HFF-Myc (cell line): Measurements from ENCODE around the gene GBGT1.
A peak's percentile ranks its signal among the peaks of the same experiment; 100 is the strongest.
"Not testable (repeated sequence)": the region's sequence is repeated elsewhere in the genome, so short reads cannot be mapped to it uniquely, and the experiment has no call there.

Experiments
- DNase-seq: peaks from one replicate; pipeline ENCODE4 v3.0.0-alpha.2; 2011; ENCODE audit warnings: low read depth; ENCODE audit errors: extremely low read depth
- H3K4me3 ChIP-seq: replicated peaks from 2 replicates; pipeline ENCODE4 v1.5.1; 2011; ENCODE audit warnings: low read depth, mild to moderate bottlenecking, control low read depth, low read length
- CTCF ChIP-seq: IDR thresholded peaks from 2 replicates; pipeline ENCODE4 v1.5.1; 2012; ENCODE audit warnings: mild to moderate bottlenecking, low read depth, low read length, control low read depth; ENCODE audit errors: missing control alignments

GBGT1 gene

GRCh38 chr9:133184971-133185370, 21.3 kb upstream of the GBGT1 start:
- peak; percentile 38 for DNase-seq
- H3K4me3 ChIP-seq = no peak overlapping the region
- peak; percentile 50 for TF ChIP-seq CTCF

- DNase-seq = no peak
- TF ChIP-seq CTCF = no peak
- no peak overlapping the region for H3K4me3 ChIP-seq
These were observed 18.4 kb upstream of the GBGT1 start for GRCh38 chr9:133182151-133182550.

- DNase-seq = no peak
- no peak for TF ChIP-seq CTCF
- H3K4me3 ChIP-seq = no peak overlapping the region
These were observed 17.8 kb upstream of the GBGT1 start for GRCh38 chr9:133181561-133181960.

GRCh38 chr9:133180953-133181352, 17.2 kb upstream of the GBGT1 start:
- no peak for TF ChIP-seq CTCF
- no peak for DNase-seq
- no peak overlapping the region for H3K4me3 ChIP-seq

- no peak for TF ChIP-seq CTCF
- no peak for DNase-seq
- H3K4me3 ChIP-seq = no peak overlapping the region
These were observed 9.3 kb upstream of the GBGT1 start for GRCh38 chr9:133173056-133173455.

- no peak overlapping the region for H3K4me3 ChIP-seq
- no peak for TF ChIP-seq CTCF
- DNase-seq = no peak
These were observed 7.6 kb upstream of the GBGT1 start for GRCh38 chr9:133171161-133171961.

- H3K4me3 ChIP-seq = no peak overlapping the region
- no peak for DNase-seq
- no peak for TF ChIP-seq CTCF
These were observed 7.0 kb upstream of the GBGT1 start for GRCh38 chr9:133170716-133171115.

- DNase-seq, H3K4me3 ChIP-seq: not testable (repeated sequence)
These were observed 6.0 kb upstream of the GBGT1 start for GRCh38 chr9:133169687-133170086.
